ENCODE measurements around the gene TXNDC11. TPM values are rescaled to one million over a fixed set of nuclear protein-coding genes. Genes with fewer than 3 reads are reported as not detected.

TXNDC11 gene
- total and polyA plus RNA-seq, 2 donors (not counting 3 experiments of a cell fraction or from before 2014, with no cell fraction given), result 42.5 to 66.0 TPM

GRCh38 chr16:11774065-11774626 lies 31.5 kb upstream of the TXNDC11 start:
- H3K4me3 ChIP-seq (replicated peaks in 1 of 3; ENCODE audit: insufficient read depth in 1 of 3, low read depth in 1 of 3, low read length in 3 of 3), result no peak overlapping the region
- H3K79me2 ChIP-seq (ENCODE audit: control insufficient read depth, insufficient read depth, low read length), result peaks cover 5% of the 10 kb centered on the region
- H3K9ac ChIP-seq (replicated peaks; ENCODE audit: extremely low read depth, insufficient read depth, low read length), result no peak overlapping the region
- no peak for DNase-seq (ENCODE audit: low read depth, low spot score)
- no peaks in the 10 kb centered on the region for H3K9me1 ChIP-seq (replicated peaks; ENCODE audit: control insufficient read depth, extremely low read depth, insufficient read depth, low read length)
- dilution Hi-C loops (cut with MboI; ENCODE audit: extremely low pct_ligation_motif_present, low sequenced_read_pairs), result no loop called here
- BruUV-seq (replicated peaks), result no TSS peak
- H2AFZ ChIP-seq (ENCODE audit: low read depth, low read length), result no peak overlapping the region
- FAIRE-seq, result no peak
- TF ChIP-seq GATA2 (IDR thresholded peaks at IDR 0.05; ENCODE audit: insufficient read depth, insufficient read length, low read depth, low read length) (no peak), JUN (IDR thresholded peaks at IDR 0.05; ENCODE audit: borderline replicate concordance, insufficient read depth, insufficient read length, low read depth) (no peak), POLR2A (IDR thresholded peaks at IDR 0.05; ENCODE audit: low read depth, low read length) (no peak), POLR2AphosphoS5 (IDR thresholded peaks at IDR 0.05; ENCODE audit: insufficient read depth, low read depth, low read length) (no peak), EZH2 (IDR thresholded peaks at IDR 0.05; ENCODE audit: borderline replicate concordance, low read depth, low read length, severe bottlenecking) (no peak), FOS (IDR thresholded peaks at IDR 0.05; ENCODE audit: borderline replicate concordance, insufficient read depth, low read length) (no peak), MAX (IDR thresholded peaks at IDR 0.05; ENCODE audit: insufficient read depth, insufficient read length) (no peak), CTCF (IDR thresholded peaks at IDR 0.05; ENCODE audit: extremely low read depth in 1 of 2, insufficient read depth in 1 of 2, low read depth in 1 of 2, low read length in 2 of 2) (no peak), MYC (IDR thresholded peaks at IDR 0.05; ENCODE audit: low read depth, low read length) (no peak)
- no peak overlapping the region for H3K4me2 ChIP-seq (ENCODE audit: insufficient read depth, low read length)
- no peaks in the 10 kb centered on the region for H3K27me3 ChIP-seq (ENCODE audit: control insufficient read depth in 2 of 2, insufficient read depth in 2 of 2, low read length in 2 of 2)
- peaks cover 17 to 30% of the 10 kb centered on the region in 2 experiments for H3K36me3 ChIP-seq (ENCODE audit: control insufficient read depth in 2 of 2, extremely low read depth in 1 of 2, insufficient read depth in 2 of 2, low read length in 2 of 2)
- no peak overlapping the region for H3K27ac ChIP-seq (ENCODE audit: insufficient read depth, low read depth, low read length)
- ChIA-PET CTCF (no interaction called here), POLR2A (no interaction called here)
- H3K4me1 ChIP-seq (ENCODE audit: control insufficient read depth, extremely low read depth, insufficient read depth, low read length), result no peaks in the 10 kb centered on the region
- no peaks in the 10 kb centered on the region for H3K9me3 ChIP-seq (replicated peaks; ENCODE audit: control insufficient read depth, insufficient read depth, low read length)
- intact Hi-C loops (cut with micrococcal nuclease), result no loop called here
- H4K20me1 ChIP-seq (replicated peaks; ENCODE audit: control insufficient read depth, extremely low read depth, insufficient read depth, low read length), result no peaks in the 10 kb centered on the region

Measured in endothelial cell of umbilical vein (primary cell).